Uterus (tissue), 4 donors: Measurements from ENCODE around the gene NELL1. TPM values are rescaled to one million over a fixed set of nuclear protein-coding genes. Genes with fewer than 3 reads are reported as not detected.

Source experiments
- DNase-seq, 2 donors: peaks; one replicate each; pipeline ENCODE4 v3.0.0-alpha.2; 2019 to 2020
- H3K27ac ChIP-seq, 2 donors: fragments of 200-600 bp; sonication (generic); 1 replicate in 1 of 2; 2 replicates in 1 of 2; pipeline ENCODE4 v1.5.1; 2016 to 2018
- H3K27me3 ChIP-seq, 2 donors: fragments of 200-600 bp; sonication (generic); one replicate each; pipeline ENCODE4 v1.5.1; 2018 to 2019; ENCODE audit warnings: control low read depth in 1 of 2
- H3K36me3 ChIP-seq, 2 donors: fragments of 200-600 bp; sonication (generic); one replicate each; pipeline ENCODE4 v1.5.1; 2019; ENCODE audit warnings: control low read depth in 1 of 2
- H3K4me1 ChIP-seq, 2 donors: fragments of 200-600 bp; sonication (generic); one replicate each; pipeline ENCODE4 v1.5.1; 2018 to 2019; ENCODE audit warnings: control low read depth in 1 of 2
- H3K4me3 ChIP-seq, 2 donors: fragments of 200-600 bp; sonication (generic); 1 replicate in 1 of 2; 2 replicates in 1 of 2; pipeline ENCODE4 v1.5.1; 2018 to 2019; ENCODE audit warnings: mild to moderate bottlenecking in 1 of 2
- H3K9me3 ChIP-seq, 2 donors: fragments of 200-600 bp; sonication (generic); one replicate each; pipeline ENCODE4 v1.5.1; 2019; ENCODE audit warnings: control low read depth in 1 of 2
- CTCF ChIP-seq, 4 experiments: fragments of 200-600 bp in 2 of 4; fragments of 450-650 bp in 2 of 4; sonication (generic) in 2 of 4; IDR thresholded peaks; one replicate each; pipeline ENCODE4 v1.5.1; 2016 to 2019; ENCODE audit warnings: antibody characterized with exemption in 4 of 4, mild to moderate bottlenecking in 2 of 4, moderate library complexity in 1 of 4
- POLR2A ChIP-seq, 2 donors: fragments of 450-650 bp; IDR thresholded peaks; one replicate each; pipeline ENCODE4 v1.6.1; 2016; ENCODE audit warnings: antibody characterized with exemption in 2 of 2, mild to moderate bottlenecking in 1 of 2, moderate library complexity in 1 of 2
- intact Hi-C: fragments of 100-400 bp; cut with DNase I; formaldehyde crosslinking; loops from one replicate; pipeline ENCODE4 v1.15.1; 2023; ENCODE audit warnings: low total_unique reads
- total RNA-seq, 4 donors: library from RNA; depleted of rRNA in 3 of 4; stranded (reverse); fragments of >200 nt in 3 of 4; gene quantifications; one replicate each; pipeline versions ENCODE4 v1.1.0 to v1.2.4, GENCODE V29; 2014 to 2023
- donor health status: DM: yes; HTN: yes; CAD: no.

The NELL1 gene
- total RNA-seq, 4 donors from 2014 or later: 0.34 to 25.1 TPM; not detected in 2

GRCh38 chr11:20926799-20927540, 257.6 kb downstream of the NELL1 start:
- Histone ChIP-seq H3K27ac (no peak overlapping the region), H3K9me3 (no peaks in the 10 kb centered on the region), H3K27me3 (no peaks in the 10 kb centered on the region), H3K36me3 (no peaks in the 10 kb centered on the region), H3K4me3 (no peak overlapping the region), H3K4me1 (no peaks in the 10 kb centered on the region)
- DNase-seq: no peak
- intact Hi-C loops: no loop called here
- TF ChIP-seq CTCF (IDR thresholded peaks at IDR 0.05) (no peak), POLR2A (IDR thresholded peaks at IDR 0.05) (no peak)

GRCh38 chr11:20931029-20931428, 261.6 kb downstream of the NELL1 start:
- no peaks in the 10 kb centered on the region for H3K27me3 ChIP-seq
- TF ChIP-seq CTCF (IDR thresholded peaks at IDR 0.05): no peak
- no peak for TF ChIP-seq POLR2A (IDR thresholded peaks at IDR 0.05)
- intact Hi-C loops: no loop called here

GRCh38 chr11:20933086-20933485, 263.7 kb downstream of the NELL1 start:
- H3K9me3 ChIP-seq: no peaks in the 10 kb centered on the region
- H3K4me1 ChIP-seq: no peaks in the 10 kb centered on the region
- TF ChIP-seq CTCF (IDR thresholded peaks at IDR 0.05) (no peak), POLR2A (IDR thresholded peaks at IDR 0.05) (no peak)
- H3K4me3 ChIP-seq: no peak overlapping the region
- H3K27ac ChIP-seq: no peak overlapping the region
- intact Hi-C loops: no loop called here
- H3K27me3 ChIP-seq: no peaks in the 10 kb centered on the region
- DNase-seq: no peak
- no peaks in the 10 kb centered on the region for H3K36me3 ChIP-seq

More at GRCh38 chr11:20931029-20931428, 261.6 kb downstream of the NELL1 start:
- no peak overlapping the region for H3K27ac ChIP-seq
- no peaks in the 10 kb centered on the region for H3K9me3 ChIP-seq
- H3K36me3 ChIP-seq: no peaks in the 10 kb centered on the region
- no peak for DNase-seq
- H3K4me1 ChIP-seq: no peaks in the 10 kb centered on the region
- H3K4me3 ChIP-seq: no peak overlapping the region

- no peaks in the 10 kb centered on the region for H3K36me3 ChIP-seq
- intact Hi-C loops: no loop called here
- H3K4me1 ChIP-seq: no peaks in the 10 kb centered on the region
- no peaks in the 10 kb centered on the region for H3K27me3 ChIP-seq
- H3K27ac ChIP-seq: no peak overlapping the region
- DNase-seq: no peak
- TF ChIP-seq POLR2A (IDR thresholded peaks at IDR 0.05): no peak
- TF ChIP-seq CTCF (IDR thresholded peaks at IDR 0.05): no peak
- H3K4me3 ChIP-seq: no peak overlapping the region
- H3K9me3 ChIP-seq: no peaks in the 10 kb centered on the region
Measured at GRCh38 chr11:20933958-20934357, 264.6 kb downstream of the NELL1 start.

- DNase-seq: no peak
- no peaks in the 10 kb centered on the region for H3K4me1 ChIP-seq
- no peaks in the 10 kb centered on the region for H3K36me3 ChIP-seq
- no peak overlapping the region for H3K4me3 ChIP-seq
- TF ChIP-seq CTCF (IDR thresholded peaks at IDR 0.05) (no peak), POLR2A (IDR thresholded peaks at IDR 0.05) (no peak)
- intact Hi-C loops: no loop called here
- H3K9me3 ChIP-seq: no peaks in the 10 kb centered on the region
- no peak overlapping the region for H3K27ac ChIP-seq
- H3K27me3 ChIP-seq: no peaks in the 10 kb centered on the region
Measured at GRCh38 chr11:20934516-20934915, 265.1 kb downstream of the NELL1 start.
